Vagina (tissue), 2 donors: Measurements from ENCODE around the gene MTMR3. TPM values are rescaled to one million over a fixed set of nuclear protein-coding genes. Genes with fewer than 3 reads are reported as not detected.
A peak's percentile ranks its signal among the peaks of the same experiment; 100 is the strongest.

ENCODE experiments used
- DNase-seq, 2 donors: peaks; one replicate each; pipeline ENCODE4 v3.0.0-alpha.2; 2017; ENCODE audit errors: extremely low spot score in 2 of 2
- H3K27ac ChIP-seq: fragments of 200-600 bp; sonication (generic); one replicate; pipeline ENCODE4 v1.5.1; 2019
- H3K27me3 ChIP-seq: fragments of 200-600 bp; sonication (generic); one replicate; pipeline ENCODE4 v1.5.1; 2019
- H3K36me3 ChIP-seq, 2 donors: fragments of 200-600 bp; sonication (generic); one replicate each; pipeline ENCODE4 v1.5.1; 2017 to 2019
- H3K4me1 ChIP-seq: fragments of 200-600 bp; sonication (generic); one replicate; pipeline ENCODE4 v1.5.1; 2019
- H3K4me3 ChIP-seq, 2 donors: fragments of 200-600 bp; sonication (generic); 1 replicate in 1 of 2; 2 replicates in 1 of 2; pipeline ENCODE4 v1.5.1; 2016 to 2019
- H3K9me3 ChIP-seq: fragments of 200-600 bp; sonication (generic); one replicate; pipeline ENCODE4 v1.5.1; 2019
- POLR2A ChIP-seq, 2 donors: fragments of 450-650 bp; IDR thresholded peaks; one replicate each; pipeline ENCODE4 v1.6.1; 2017; ENCODE audit warnings: antibody characterized with exemption in 2 of 2, mild to moderate bottlenecking in 2 of 2, moderate library complexity in 2 of 2
- POLR2AphosphoS5 ChIP-seq, 2 donors: sonication (generic); formaldehyde crosslinking; IDR thresholded peaks; one replicate each; pipeline ENCODE4 v1.9.0; 2017; ENCODE audit warnings: antibody characterized with exemption in 2 of 2, mild to moderate bottlenecking in 2 of 2, low read depth in 1 of 2; ENCODE audit not compliant: insufficient read depth in 1 of 2
- intact Hi-C: fragments of 100-400 bp; cut with DNase I; formaldehyde crosslinking; loops from one replicate; pipeline ENCODE4 v1.15.1; 2023
- total RNA-seq: library from RNA; depleted of rRNA; stranded (reverse); fragments of >200 nt; gene quantifications from one replicate; pipeline ENCODE4 v1.2.3, GENCODE V29; 2016
- TF ChIP-seq, protein P1 (sequence below), 3 experiments: fragments of 450-650 bp in 2 of 3; fragments of 200-600 bp in 1 of 3; sonication (generic) in 1 of 3; IDR thresholded peaks; one replicate each; pipeline ENCODE4 v1.5.1; 2017 to 2019; ENCODE audit warnings: antibody characterized with exemption in 3 of 3, mild to moderate bottlenecking in 2 of 3, moderate library complexity in 2 of 3

Gene MTMR3
- total RNA-seq, 1 donor from 2014 or later = 66.8 TPM

GRCh38 chr22:30041475-30041874 is 158.5 kb downstream of the MTMR3 start:
- peaks cover 21% of the 10 kb centered on the region for H3K4me1 ChIP-seq
- H3K27me3 ChIP-seq = no peaks in the 10 kb centered on the region
- H3K9me3 ChIP-seq = no peaks in the 10 kb centered on the region
- no peak overlapping the region for H3K4me3 ChIP-seq
- DNase-seq = no peak
- no peaks in the 10 kb centered on the region for H3K36me3 ChIP-seq
- no peak overlapping the region for H3K27ac ChIP-seq
- intact Hi-C loops = no loop called here
- TF ChIP-seq POLR2A (IDR thresholded peaks at IDR 0.05) = no peak
- TF ChIP-seq, protein P1, sequence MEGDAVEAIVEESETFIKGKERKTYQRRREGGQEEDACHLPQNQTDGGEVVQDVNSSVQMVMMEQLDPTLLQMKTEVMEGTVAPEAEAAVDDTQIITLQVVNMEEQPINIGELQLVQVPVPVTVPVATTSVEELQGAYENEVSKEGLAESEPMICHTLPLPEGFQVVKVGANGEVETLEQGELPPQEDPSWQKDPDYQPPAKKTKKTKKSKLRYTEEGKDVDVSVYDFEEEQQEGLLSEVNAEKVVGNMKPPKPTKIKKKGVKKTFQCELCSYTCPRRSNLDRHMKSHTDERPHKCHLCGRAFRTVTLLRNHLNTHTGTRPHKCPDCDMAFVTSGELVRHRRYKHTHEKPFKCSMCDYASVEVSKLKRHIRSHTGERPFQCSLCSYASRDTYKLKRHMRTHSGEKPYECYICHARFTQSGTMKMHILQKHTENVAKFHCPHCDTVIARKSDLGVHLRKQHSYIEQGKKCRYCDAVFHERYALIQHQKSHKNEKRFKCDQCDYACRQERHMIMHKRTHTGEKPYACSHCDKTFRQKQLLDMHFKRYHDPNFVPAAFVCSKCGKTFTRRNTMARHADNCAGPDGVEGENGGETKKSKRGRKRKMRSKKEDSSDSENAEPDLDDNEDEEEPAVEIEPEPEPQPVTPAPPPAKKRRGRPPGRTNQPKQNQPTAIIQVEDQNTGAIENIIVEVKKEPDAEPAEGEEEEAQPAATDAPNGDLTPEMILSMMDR (IDR thresholded peaks at IDR 0.05) = no peak
- TF ChIP-seq POLR2AphosphoS5 (IDR thresholded peaks at IDR 0.05; ENCODE audit: insufficient read depth in 1 of 2, low read depth in 1 of 2) = no peak

DNA sequence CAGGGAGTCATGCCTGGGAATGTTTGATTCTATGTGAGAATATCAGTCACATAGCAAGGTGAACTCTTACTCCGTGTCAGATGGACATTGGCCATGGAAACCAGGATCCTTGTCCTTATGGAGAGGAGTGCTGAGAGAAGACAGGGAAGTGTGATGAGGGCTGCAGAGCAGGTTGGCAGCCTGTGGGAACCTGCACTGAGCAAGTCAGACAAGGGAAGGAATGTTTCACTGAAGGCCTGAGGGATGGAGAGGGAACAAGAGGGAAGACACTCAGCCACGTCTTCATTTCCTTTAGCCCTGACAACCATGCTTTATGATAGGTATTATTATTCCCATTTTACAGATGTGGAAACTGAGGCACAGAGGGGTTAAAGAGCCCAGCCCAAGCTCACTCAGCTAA is 158.9 kb downstream of the MTMR3 start:
- Histone ChIP-seq H3K36me3 (no peaks in the 10 kb centered on the region), H3K4me1 (peaks cover 21% of the 10 kb centered on the region), H3K27me3 (no peaks in the 10 kb centered on the region), H3K27ac (no peak overlapping the region), H3K9me3 (no peaks in the 10 kb centered on the region), H3K4me3 (no peak overlapping the region)
- DNase-seq = no peak
- TF ChIP-seq, protein P1 (IDR thresholded peaks at IDR 0.05) = no peak
- TF ChIP-seq POLR2A (IDR thresholded peaks at IDR 0.05) = no peak
- TF ChIP-seq POLR2AphosphoS5 (IDR thresholded peaks at IDR 0.05; ENCODE audit: insufficient read depth in 1 of 2, low read depth in 1 of 2) = no peak
- intact Hi-C loops = no loop called here

- H3K36me3 ChIP-seq = no peaks in the 10 kb centered on the region
- no peak overlapping the region for H3K4me3 ChIP-seq
- H3K4me1 ChIP-seq = peaks cover 21% of the 10 kb centered on the region
- DNase-seq = no peak
- no peaks in the 10 kb centered on the region for H3K9me3 ChIP-seq
- H3K27me3 ChIP-seq = no peaks in the 10 kb centered on the region
- intact Hi-C loops = no loop called here
- peak overlapping the region; percentile 55 for H3K27ac ChIP-seq
- TF ChIP-seq POLR2A (IDR thresholded peaks at IDR 0.05) (no peak), POLR2AphosphoS5 (IDR thresholded peaks at IDR 0.05; ENCODE audit: insufficient read depth in 1 of 2, low read depth in 1 of 2) (no peak)
- TF ChIP-seq, protein P1 (IDR thresholded peaks at IDR 0.05) = no peak
These were observed 160.2 kb downstream of the MTMR3 start for GRCh38 chr22:30043161-30043560.

- TF ChIP-seq, protein P1 (IDR thresholded peaks at IDR 0.05) = no peak
- peak in 1 of 2 donors; percentile 39 for TF ChIP-seq POLR2AphosphoS5 (IDR thresholded peaks at IDR 0.05; ENCODE audit: insufficient read depth in 1 of 2, low read depth in 1 of 2)
These were observed 161.4 kb downstream of the MTMR3 start for GRCh38 chr22:30044369-30044768.

DNA sequence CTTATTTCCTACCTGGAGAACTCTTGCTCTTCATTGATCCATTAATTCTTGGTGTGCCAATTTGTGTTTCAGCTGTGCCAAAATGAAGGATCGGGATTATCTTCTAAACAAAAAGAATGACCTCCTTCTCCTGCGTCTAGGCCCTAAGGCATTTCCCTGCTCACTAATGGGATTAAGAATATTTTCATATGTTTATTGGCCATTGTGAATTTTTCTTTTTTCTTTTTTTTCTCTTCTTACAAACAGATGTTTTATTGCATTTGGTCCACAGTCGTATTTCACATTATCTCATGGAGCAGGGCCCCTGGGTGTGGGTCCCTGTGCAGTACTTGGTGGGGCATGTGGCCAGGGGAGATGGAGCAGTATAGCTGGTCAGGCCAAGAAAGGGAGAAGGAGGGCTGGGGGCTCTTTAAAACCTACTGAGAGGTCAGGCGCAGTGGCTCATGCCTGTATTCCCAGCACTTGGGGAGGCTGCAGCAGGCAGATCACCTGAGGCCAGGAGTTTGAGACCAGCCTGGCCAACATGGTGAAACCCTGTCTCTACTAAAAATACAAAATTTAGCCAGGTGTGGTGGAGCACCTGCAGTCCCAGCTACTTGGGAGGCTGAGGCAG is 162.0 kb downstream of the MTMR3 start:
- H3K36me3 ChIP-seq = no peaks in the 10 kb centered on the region
- H3K4me1 ChIP-seq = peaks cover 21% of the 10 kb centered on the region
- DNase-seq = no peak
- H3K27ac ChIP-seq = peak overlapping the region; percentile 55
- H3K27me3 ChIP-seq = no peaks in the 10 kb centered on the region
- TF ChIP-seq, protein P1 (IDR thresholded peaks at IDR 0.05) = no peak
- TF ChIP-seq POLR2AphosphoS5 (IDR thresholded peaks at IDR 0.05; ENCODE audit: insufficient read depth in 1 of 2, low read depth in 1 of 2) (no peak), POLR2A (IDR thresholded peaks at IDR 0.05) (no peak)
- no peak overlapping the region for H3K4me3 ChIP-seq
- intact Hi-C loops = no loop called here
- H3K9me3 ChIP-seq = no peaks in the 10 kb centered on the region

More at GRCh38 chr22:30044369-30044768, 161.4 kb downstream of the MTMR3 start:
- Histone ChIP-seq H3K36me3 (no peaks in the 10 kb centered on the region), H3K4me1 (peaks cover 21% of the 10 kb centered on the region), H3K9me3 (no peaks in the 10 kb centered on the region), H3K27me3 (no peaks in the 10 kb centered on the region), H3K27ac (peak overlapping the region; percentile 55), H3K4me3 (no peak overlapping the region)
- no peak for DNase-seq
- intact Hi-C loops = no loop called here
